WTC11 (cell line): ENCODE results near the gene FGFBP1. TPM values are rescaled to one million over a fixed set of nuclear protein-coding genes. Genes with fewer than 3 reads are reported as not detected.
A peak's percentile ranks its signal among the peaks of the same experiment; 100 is the strongest.

Experiments
- ATAC-seq: fragments of 200-7000 bp; cut with Tn5 transposase; 2 replicates; pipeline ENCODE4 v1.10.0; 2021; ENCODE audit warnings: mild to moderate bottlenecking, moderate library complexity
- CTCF ChIA-PET: fragments of 300-600 bp; sonication (Branson Sonifier 250); formaldehyde crosslinking; loops from one replicate; lab custom pipeline; 2021; ENCODE audit warnings: antibody characterized with exemption; lab: Charles Lee
- POLR2A ChIA-PET: fragments of 350-600 bp; sonication (Branson Sonifier 250); formaldehyde crosslinking; loops from one replicate; lab custom pipeline; 2021; ENCODE audit warnings: antibody characterized with exemption; lab: Charles Lee
- DNase-seq: peaks from one replicate; pipeline ENCODE4 v3.0.0; 2021; ENCODE audit warnings: low spot score
- H3K27ac Mint-ChIP-seq: 2 replicates; pipeline ENCODE4 v1.8.0; 2021; ENCODE audit warnings: mixed read lengths
- H3K27me3 Mint-ChIP-seq: 2 replicates; pipeline ENCODE4 v1.8.0; 2021; ENCODE audit warnings: low read depth, mild to moderate bottlenecking, moderate library complexity, mixed read lengths
- H3K36me3 Mint-ChIP-seq: 2 replicates; pipeline ENCODE4 v1.8.0; 2021; ENCODE audit warnings: mixed read lengths
- H3K4me1 Mint-ChIP-seq: 2 replicates; pipeline ENCODE4 v1.8.0; 2022; ENCODE audit warnings: mixed read lengths
- H3K4me3 Mint-ChIP-seq: 2 replicates; pipeline ENCODE4 v1.8.0; 2021; ENCODE audit warnings: mild to moderate bottlenecking, moderate library complexity, mixed read lengths
- H3K9me3 Mint-ChIP-seq: 2 replicates; pipeline ENCODE4 v1.8.0; 2021; ENCODE audit warnings: mixed read lengths
- ATF1 ChIP-seq: sonication (generic); formaldehyde crosslinking; IDR thresholded peaks from 2 replicates; pipeline ENCODE4 v1.8.1; 2023; ENCODE audit warnings: mild to moderate bottlenecking, moderate library complexity, missing genetic modification reagents
- ATF3 ChIP-seq: sonication (generic); formaldehyde crosslinking; conservative IDR thresholded peaks from 2 replicates; pipeline ENCODE4 v1.8.1; 2022; ENCODE audit warnings: mild to moderate bottlenecking, missing genetic modification reagents
- CBFB ChIP-seq: sonication (generic); formaldehyde crosslinking; IDR thresholded peaks from 2 replicates; pipeline ENCODE4 v1.8.1; 2022; ENCODE audit warnings: mild to moderate bottlenecking, low read depth, missing genetic modification reagents
- FOXP1 ChIP-seq: sonication (generic); formaldehyde crosslinking; IDR thresholded peaks from 2 replicates; pipeline ENCODE4 v1.8.0; 2022; ENCODE audit warnings: missing genetic modification reagents, mild to moderate bottlenecking, moderate library complexity, borderline replicate concordance
- GABPB1 ChIP-seq: sonication (generic); formaldehyde crosslinking; IDR thresholded peaks from 2 replicates; pipeline ENCODE4 v1.8.1; 2023; ENCODE audit warnings: mild to moderate bottlenecking, missing genetic modification reagents
- HMGA2 ChIP-seq: fragments of 250-450 bp; sonication (Bioruptor Pico); IDR thresholded peaks from 2 replicates; pipeline ENCODE4 v1.4.0; 2021; ENCODE audit warnings: mild to moderate bottlenecking, moderate library complexity
- JAZF1 ChIP-seq: fragments of 250-450 bp; sonication (Bioruptor Pico); IDR thresholded peaks from 2 replicates; pipeline ENCODE4 v1.9.0; 2021; ENCODE audit warnings: moderate library complexity, mild to moderate bottlenecking, inconsistent platforms
- KAT7 ChIP-seq: sonication (generic); formaldehyde crosslinking; IDR thresholded peaks from 2 replicates; pipeline ENCODE4 v1.8.1; 2023; ENCODE audit warnings: missing genetic modification reagents, mild to moderate bottlenecking, borderline replicate concordance
- NFE2L1 ChIP-seq: sonication (generic); formaldehyde crosslinking; IDR thresholded peaks from 2 replicates; pipeline ENCODE4 v1.8.1; 2023; ENCODE audit warnings: missing genetic modification reagents
- NFYB ChIP-seq: sonication (generic); formaldehyde crosslinking; conservative IDR thresholded peaks from 2 replicates; pipeline ENCODE4 v1.8.0; 2022; ENCODE audit warnings: low read depth, missing genetic modification reagents
- PRDM15 ChIP-seq: sonication (generic); formaldehyde crosslinking; IDR thresholded peaks from 2 replicates; pipeline ENCODE4 v1.8.0; 2022; ENCODE audit warnings: missing genetic modification reagents
- SMAD3 ChIP-seq: sonication (generic); formaldehyde crosslinking; IDR thresholded peaks from 2 replicates; pipeline ENCODE4 v1.8.0; 2022; ENCODE audit warnings: missing genetic modification reagents, mild to moderate bottlenecking, borderline replicate concordance
- SOX15 ChIP-seq: fragments of 250-450 bp; sonication (Bioruptor Pico); IDR thresholded peaks from 2 replicates; pipeline ENCODE4 v1.9.0; 2021; ENCODE audit warnings: mild to moderate bottlenecking
- TP53 ChIP-seq: sonication (generic); formaldehyde crosslinking; IDR thresholded peaks from 2 replicates; pipeline ENCODE4 v1.8.1; 2023; ENCODE audit warnings: mild to moderate bottlenecking, missing genetic modification reagents
- ZNF423 ChIP-seq: fragments of 250-450 bp; sonication (Bioruptor Pico); IDR thresholded peaks from 2 replicates; pipeline ENCODE4 v2.1.2; 2022; ENCODE audit warnings: mild to moderate bottlenecking, moderate library complexity
- ZNF671 ChIP-seq: fragments of 250-450 bp; sonication (Bioruptor Pico); IDR thresholded peaks from 2 replicates; pipeline ENCODE4 v1.8.0; 2021; ENCODE audit warnings: mild to moderate bottlenecking
- total RNA-seq: library from RNA; stranded (reverse); gene quantifications from 3 replicates; pipeline ENCODE4 v1.2.3, GENCODE V29; 2021
- TF ChIP-seq, protein P1 (sequence below): sonication (generic); formaldehyde crosslinking; conservative IDR thresholded peaks from 2 replicates; pipeline ENCODE4 v1.8.1; 2023; ENCODE audit warnings: mild to moderate bottlenecking, low read depth, missing genetic modification reagents, moderate library complexity
- TF ChIP-seq, protein P2 (sequence below): sonication (generic); formaldehyde crosslinking; IDR thresholded peaks from 2 replicates; pipeline ENCODE4 v1.8.1; 2023; ENCODE audit warnings: mild to moderate bottlenecking, missing genetic modification reagents, moderate library complexity
- TF ChIP-seq, protein P3 (sequence below): sonication (generic); formaldehyde crosslinking; IDR thresholded peaks from 2 replicates; pipeline ENCODE4 v1.8.1; 2023; ENCODE audit warnings: mild to moderate bottlenecking, missing genetic modification reagents
- TF ChIP-seq, protein P4 (sequence below): sonication (generic); formaldehyde crosslinking; IDR thresholded peaks from 2 replicates; pipeline ENCODE4 v1.8.1; 2022; ENCODE audit warnings: mild to moderate bottlenecking, moderate library complexity, missing genetic modification reagents
- TF ChIP-seq, protein P5 (sequence below): sonication (generic); formaldehyde crosslinking; IDR thresholded peaks from 2 replicates; pipeline ENCODE4 v1.8.0; 2023; ENCODE audit warnings: mild to moderate bottlenecking, missing genetic modification reagents

The FGFBP1 gene
- total RNA-seq, 1 experiment from 2014 or later = not detected

- H3K4me1 Mint-ChIP-seq = peaks cover 15% of the 10 kb centered on the region
- no peak for ATAC-seq
- ChIA-PET POLR2A (no interaction called here), CTCF (interaction anchor here (1.7 to 4.5 kb wide), 5 partner anchors 9 to 300 kb away, joined by 10 to 63 read pairs (median 32); no protein-coding TSS in a partner anchor)
- no peak overlapping the region for H3K4me3 Mint-ChIP-seq
- peaks cover 17% of the 10 kb centered on the region for H3K9me3 Mint-ChIP-seq
- H3K27me3 Mint-ChIP-seq = no peaks in the 10 kb centered on the region; the same call in 1 of the 2 replicates
- TF ChIP-seq, protein P1, sequence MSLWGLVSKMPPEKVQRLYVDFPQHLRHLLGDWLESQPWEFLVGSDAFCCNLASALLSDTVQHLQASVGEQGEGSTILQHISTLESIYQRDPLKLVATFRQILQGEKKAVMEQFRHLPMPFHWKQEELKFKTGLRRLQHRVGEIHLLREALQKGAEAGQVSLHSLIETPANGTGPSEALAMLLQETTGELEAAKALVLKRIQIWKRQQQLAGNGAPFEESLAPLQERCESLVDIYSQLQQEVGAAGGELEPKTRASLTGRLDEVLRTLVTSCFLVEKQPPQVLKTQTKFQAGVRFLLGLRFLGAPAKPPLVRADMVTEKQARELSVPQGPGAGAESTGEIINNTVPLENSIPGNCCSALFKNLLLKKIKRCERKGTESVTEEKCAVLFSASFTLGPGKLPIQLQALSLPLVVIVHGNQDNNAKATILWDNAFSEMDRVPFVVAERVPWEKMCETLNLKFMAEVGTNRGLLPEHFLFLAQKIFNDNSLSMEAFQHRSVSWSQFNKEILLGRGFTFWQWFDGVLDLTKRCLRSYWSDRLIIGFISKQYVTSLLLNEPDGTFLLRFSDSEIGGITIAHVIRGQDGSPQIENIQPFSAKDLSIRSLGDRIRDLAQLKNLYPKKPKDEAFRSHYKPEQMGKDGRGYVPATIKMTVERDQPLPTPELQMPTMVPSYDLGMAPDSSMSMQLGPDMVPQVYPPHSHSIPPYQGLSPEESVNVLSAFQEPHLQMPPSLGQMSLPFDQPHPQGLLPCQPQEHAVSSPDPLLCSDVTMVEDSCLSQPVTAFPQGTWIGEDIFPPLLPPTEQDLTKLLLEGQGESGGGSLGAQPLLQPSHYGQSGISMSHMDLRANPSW = no peak
- TF ChIP-seq SOX15 (CRISPR knock-in tag) (no peak), ATF3 (CRISPR knock-in tag) (no peak), PRDM15 (no peak), ATF1 (CRISPR knock-in tag) (no peak), SMAD3 (no peak), TP53 (CRISPR knock-in tag) (no peak), GABPB1 (no peak), ZNF423 (CRISPR knock-in tag) (no peak)
- TF ChIP-seq, protein P2, sequence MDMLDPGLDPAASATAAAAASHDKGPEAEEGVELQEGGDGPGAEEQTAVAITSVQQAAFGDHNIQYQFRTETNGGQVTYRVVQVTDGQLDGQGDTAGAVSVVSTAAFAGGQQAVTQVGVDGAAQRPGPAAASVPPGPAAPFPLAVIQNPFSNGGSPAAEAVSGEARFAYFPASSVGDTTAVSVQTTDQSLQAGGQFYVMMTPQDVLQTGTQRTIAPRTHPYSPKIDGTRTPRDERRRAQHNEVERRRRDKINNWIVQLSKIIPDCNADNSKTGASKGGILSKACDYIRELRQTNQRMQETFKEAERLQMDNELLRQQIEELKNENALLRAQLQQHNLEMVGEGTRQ = no peak
- TF ChIP-seq, protein P3, sequence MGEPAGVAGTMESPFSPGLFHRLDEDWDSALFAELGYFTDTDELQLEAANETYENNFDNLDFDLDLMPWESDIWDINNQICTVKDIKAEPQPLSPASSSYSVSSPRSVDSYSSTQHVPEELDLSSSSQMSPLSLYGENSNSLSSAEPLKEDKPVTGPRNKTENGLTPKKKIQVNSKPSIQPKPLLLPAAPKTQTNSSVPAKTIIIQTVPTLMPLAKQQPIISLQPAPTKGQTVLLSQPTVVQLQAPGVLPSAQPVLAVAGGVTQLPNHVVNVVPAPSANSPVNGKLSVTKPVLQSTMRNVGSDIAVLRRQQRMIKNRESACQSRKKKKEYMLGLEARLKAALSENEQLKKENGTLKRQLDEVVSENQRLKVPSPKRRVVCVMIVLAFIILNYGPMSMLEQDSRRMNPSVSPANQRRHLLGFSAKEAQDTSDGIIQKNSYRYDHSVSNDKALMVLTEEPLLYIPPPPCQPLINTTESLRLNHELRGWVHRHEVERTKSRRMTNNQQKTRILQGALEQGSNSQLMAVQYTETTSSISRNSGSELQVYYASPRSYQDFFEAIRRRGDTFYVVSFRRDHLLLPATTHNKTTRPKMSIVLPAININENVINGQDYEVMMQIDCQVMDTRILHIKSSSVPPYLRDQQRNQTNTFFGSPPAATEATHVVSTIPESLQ = no peak
- DNase-seq = no peak
- peaks cover 30% of the 10 kb centered on the region for H3K36me3 Mint-ChIP-seq
- H3K27ac Mint-ChIP-seq = no peak overlapping the region
These were observed 26.8 kb upstream of the FGFBP1 start for GRCh38 chr4:15965325-15965724.

GRCh38 chr4:15964159-15964558 is 25.6 kb upstream of the FGFBP1 start:
- H3K4me1 Mint-ChIP-seq = peaks cover 15% of the 10 kb centered on the region
- H3K4me3 Mint-ChIP-seq = no peak overlapping the region
- TF ChIP-seq CBFB (CRISPR knock-in tag) = no peak
- TF ChIP-seq NFE2L1 = no peak
- TF ChIP-seq GABPB1 = no peak
- TF ChIP-seq SMAD3 = no peak
- no peak for TF ChIP-seq HMGA2 (CRISPR knock-in tag)
- no peak for TF ChIP-seq FOXP1 (CRISPR knock-in tag)
- TF ChIP-seq, protein P2 = no peak
- TF ChIP-seq NFYB (CRISPR knock-in tag) = no peak
- TF ChIP-seq, protein P4, sequence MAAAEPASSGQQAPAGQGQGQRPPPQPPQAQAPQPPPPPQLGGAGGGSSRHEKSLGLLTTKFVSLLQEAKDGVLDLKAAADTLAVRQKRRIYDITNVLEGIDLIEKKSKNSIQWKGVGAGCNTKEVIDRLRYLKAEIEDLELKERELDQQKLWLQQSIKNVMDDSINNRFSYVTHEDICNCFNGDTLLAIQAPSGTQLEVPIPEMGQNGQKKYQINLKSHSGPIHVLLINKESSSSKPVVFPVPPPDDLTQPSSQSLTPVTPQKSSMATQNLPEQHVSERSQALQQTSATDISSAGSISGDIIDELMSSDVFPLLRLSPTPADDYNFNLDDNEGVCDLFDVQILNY (CRISPR knock-in tag) = no peak
- TF ChIP-seq JAZF1 (CRISPR knock-in tag) = no peak
- TF ChIP-seq ZNF671 (CRISPR knock-in tag) = no peak
- no peak for TF ChIP-seq KAT7 (CRISPR knock-in tag)
- TF ChIP-seq, protein P5, sequence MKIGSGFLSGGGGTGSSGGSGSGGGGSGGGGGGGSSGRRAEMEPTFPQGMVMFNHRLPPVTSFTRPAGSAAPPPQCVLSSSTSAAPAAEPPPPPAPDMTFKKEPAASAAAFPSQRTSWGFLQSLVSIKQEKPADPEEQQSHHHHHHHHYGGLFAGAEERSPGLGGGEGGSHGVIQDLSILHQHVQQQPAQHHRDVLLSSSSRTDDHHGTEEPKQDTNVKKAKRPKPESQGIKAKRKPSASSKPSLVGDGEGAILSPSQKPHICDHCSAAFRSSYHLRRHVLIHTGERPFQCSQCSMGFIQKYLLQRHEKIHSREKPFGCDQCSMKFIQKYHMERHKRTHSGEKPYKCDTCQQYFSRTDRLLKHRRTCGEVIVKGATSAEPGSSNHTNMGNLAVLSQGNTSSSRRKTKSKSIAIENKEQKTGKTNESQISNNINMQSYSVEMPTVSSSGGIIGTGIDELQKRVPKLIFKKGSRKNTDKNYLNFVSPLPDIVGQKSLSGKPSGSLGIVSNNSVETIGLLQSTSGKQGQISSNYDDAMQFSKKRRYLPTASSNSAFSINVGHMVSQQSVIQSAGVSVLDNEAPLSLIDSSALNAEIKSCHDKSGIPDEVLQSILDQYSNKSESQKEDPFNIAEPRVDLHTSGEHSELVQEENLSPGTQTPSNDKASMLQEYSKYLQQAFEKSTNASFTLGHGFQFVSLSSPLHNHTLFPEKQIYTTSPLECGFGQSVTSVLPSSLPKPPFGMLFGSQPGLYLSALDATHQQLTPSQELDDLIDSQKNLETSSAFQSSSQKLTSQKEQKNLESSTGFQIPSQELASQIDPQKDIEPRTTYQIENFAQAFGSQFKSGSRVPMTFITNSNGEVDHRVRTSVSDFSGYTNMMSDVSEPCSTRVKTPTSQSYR (CRISPR knock-in tag) = no peak
- peaks cover 17% of the 10 kb centered on the region for H3K9me3 Mint-ChIP-seq
- peaks cover 29% of the 10 kb centered on the region for H3K36me3 Mint-ChIP-seq
- no peaks in the 10 kb centered on the region; the same call in 1 of the 2 replicates for H3K27me3 Mint-ChIP-seq
- ATAC-seq (peak; percentile 57), DNase-seq (no peak)
- CTCF ChIA-PET = interaction anchor here (1.0 to 4.5 kb wide), 15 partner anchors 8 to 485 kb away, joined by 3 to 63 read pairs (median 5); no protein-coding TSS in a partner anchor
- no peak overlapping the region for H3K27ac Mint-ChIP-seq
- POLR2A ChIA-PET = interaction anchor here (0.7 kb wide), 1 partner anchor 282 kb away, joined by 3 read pairs; no protein-coding TSS in a partner anchor
